ENCODE data around the gene MAPK10.
"Not testable (repeated sequence)": the region's sequence is repeated elsewhere in the genome, so short reads cannot be mapped to it uniquely, and the experiment has no call there.

The MAPK10 gene

DNA sequence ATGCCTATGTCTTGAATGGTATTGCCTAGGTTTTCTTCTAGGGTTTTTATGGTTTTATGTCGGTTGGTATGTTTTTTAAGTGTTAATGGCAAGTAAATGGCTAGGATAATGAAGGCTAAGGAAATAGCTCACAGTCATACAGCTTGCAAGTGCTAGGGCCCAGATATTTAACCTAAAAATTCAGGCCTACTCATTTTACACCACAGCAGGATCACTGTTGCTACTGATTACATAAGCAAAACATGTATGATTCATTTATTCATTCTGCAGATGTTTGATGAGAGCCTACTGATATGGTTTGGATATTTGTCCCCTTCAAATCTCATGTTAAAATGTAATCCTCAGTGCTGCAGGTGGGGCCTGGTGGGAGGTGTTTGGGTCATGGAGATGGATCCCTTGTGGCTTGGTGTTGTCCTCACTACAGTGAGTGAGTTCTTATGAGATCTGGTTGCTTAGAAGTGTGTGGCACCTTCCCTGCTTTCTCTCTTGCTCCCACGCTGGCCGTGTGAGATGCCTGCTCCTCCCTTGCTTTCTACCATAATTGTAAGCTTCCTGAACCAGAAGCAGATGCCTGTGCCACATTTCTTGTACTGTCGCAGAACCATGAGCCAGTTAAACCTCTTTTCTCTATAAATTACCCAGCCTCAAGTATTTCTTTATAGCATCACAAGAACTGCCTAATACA lies 175.5 kb downstream of the MAPK10 start:
- H3K27ac ChIP-seq, result no peak overlapping the region
- TF ChIP-seq ZFX (IDR thresholded peaks at IDR 0.05), result no peak
- TF ChIP-seq, protein P1, sequence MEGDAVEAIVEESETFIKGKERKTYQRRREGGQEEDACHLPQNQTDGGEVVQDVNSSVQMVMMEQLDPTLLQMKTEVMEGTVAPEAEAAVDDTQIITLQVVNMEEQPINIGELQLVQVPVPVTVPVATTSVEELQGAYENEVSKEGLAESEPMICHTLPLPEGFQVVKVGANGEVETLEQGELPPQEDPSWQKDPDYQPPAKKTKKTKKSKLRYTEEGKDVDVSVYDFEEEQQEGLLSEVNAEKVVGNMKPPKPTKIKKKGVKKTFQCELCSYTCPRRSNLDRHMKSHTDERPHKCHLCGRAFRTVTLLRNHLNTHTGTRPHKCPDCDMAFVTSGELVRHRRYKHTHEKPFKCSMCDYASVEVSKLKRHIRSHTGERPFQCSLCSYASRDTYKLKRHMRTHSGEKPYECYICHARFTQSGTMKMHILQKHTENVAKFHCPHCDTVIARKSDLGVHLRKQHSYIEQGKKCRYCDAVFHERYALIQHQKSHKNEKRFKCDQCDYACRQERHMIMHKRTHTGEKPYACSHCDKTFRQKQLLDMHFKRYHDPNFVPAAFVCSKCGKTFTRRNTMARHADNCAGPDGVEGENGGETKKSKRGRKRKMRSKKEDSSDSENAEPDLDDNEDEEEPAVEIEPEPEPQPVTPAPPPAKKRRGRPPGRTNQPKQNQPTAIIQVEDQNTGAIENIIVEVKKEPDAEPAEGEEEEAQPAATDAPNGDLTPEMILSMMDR (conservative IDR thresholded peaks at IDR 0.05), result no peak

DNA sequence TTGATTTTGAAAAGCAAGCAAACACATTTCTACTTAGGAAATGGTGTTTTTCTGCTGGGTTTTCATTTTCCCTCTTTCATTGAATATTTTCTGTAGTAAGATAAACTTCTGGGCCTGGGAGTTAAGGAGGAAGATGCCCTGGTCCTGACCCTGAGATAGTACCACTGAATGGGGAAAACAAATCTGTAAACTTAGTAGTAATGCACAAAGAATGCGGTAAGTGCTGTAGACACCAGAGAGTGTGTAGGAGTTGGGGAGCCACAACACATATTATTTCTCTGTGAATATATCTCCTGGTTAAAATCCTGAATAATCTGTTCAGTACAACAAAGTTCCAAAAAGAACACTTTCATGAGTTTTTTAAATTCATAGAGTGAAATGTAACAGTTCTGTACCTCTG lies 178.3 kb downstream of the MAPK10 start:
- H3K27ac ChIP-seq, result no peak overlapping the region
- TF ChIP-seq, protein P1 (conservative IDR thresholded peaks at IDR 0.05), result no peak
- no peak for TF ChIP-seq ZFX (IDR thresholded peaks at IDR 0.05)

DNA sequence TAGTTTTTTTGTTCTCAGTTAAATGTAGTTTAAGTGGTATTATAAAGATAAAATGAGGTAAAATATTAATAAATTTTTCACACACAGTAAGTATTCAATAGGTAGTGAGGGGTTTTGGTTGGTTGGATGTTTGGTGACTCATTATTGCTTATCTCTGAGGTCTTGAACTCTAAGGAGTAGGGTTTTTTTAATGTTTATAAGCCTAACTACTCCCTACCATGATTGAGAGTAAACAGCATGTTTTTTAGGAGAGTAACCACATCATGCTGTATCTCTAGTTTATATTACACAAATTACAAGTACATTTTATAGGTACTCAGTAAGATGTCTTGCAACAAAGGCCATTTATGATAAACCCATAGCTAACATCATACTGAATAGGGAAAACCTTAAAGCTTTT lies 181.6 kb downstream of the MAPK10 start:
- TF ChIP-seq ZFX (IDR thresholded peaks at IDR 0.05), result no peak
- TF ChIP-seq, protein P1 (conservative IDR thresholded peaks at IDR 0.05), result no peak
- H3K27ac ChIP-seq, result no peak overlapping the region

DNA sequence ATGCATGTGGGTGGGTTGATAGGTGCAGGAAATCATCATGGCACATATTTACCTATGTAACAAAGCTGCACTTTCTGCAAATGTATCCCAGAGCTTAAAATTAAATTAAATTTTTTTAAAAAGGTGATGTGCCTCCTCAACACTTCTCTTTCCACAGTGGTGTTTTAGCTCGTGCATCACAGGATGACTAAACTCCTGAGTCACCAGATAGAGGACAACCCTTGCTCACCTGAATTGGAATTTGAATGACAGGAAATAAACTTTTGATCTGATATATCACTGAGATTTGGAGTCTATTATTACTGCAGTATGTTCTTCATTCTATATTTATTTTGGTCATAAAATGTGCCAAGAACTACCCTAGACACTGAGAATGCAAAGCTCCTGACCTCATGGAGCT lies 185.3 kb downstream of the MAPK10 start:
- TF ChIP-seq ZFX (IDR thresholded peaks at IDR 0.05), result no peak
- TF ChIP-seq, protein P1 (conservative IDR thresholded peaks at IDR 0.05), result no peak
- H3K27ac ChIP-seq, result no peak overlapping the region

DNA sequence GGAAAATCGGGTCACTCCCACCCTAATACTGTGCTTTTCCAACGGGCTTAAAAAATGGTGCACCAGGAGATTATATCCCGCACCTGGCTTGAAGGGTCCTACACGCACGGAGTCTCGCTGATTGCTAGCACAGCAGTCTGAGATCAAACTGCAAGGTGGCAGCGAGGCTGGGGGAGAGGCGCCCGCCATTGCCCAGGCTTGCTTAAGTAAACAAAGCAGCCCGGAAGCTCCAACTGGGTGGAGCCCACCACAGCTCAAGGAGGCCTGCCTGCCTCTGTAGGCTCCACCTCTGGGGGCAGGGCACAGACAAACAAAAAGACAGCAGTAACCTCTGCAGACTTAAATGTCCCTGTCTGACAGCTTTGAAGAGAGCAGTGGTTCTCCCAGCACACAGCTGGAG lies 191.5 kb downstream of the MAPK10 start:
- not testable (repeated sequence) for H3K27ac ChIP-seq

DNA sequence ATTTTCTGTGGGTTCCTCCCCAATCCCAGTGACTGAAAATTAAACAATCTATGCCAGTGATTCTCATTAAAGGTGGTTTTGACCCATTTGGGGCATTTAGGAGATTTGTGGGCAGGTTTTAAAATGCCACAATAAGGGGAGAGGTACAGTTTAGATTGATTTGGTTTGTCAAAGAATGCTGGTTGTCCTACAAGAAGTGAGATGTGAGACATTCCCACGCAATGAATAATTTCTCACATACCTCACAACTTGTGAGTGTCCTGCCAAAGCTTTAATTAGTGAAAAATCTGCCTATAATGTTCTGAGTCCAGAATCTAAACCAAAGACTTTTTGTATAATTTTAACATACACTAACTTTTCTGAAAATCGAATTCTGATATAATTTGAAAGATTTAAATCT lies 199.4 kb downstream of the MAPK10 start:
- TF ChIP-seq ZFX (IDR thresholded peaks at IDR 0.05), result no peak
- TF ChIP-seq, protein P1 (conservative IDR thresholded peaks at IDR 0.05), result no peak
- H3K27ac ChIP-seq, result no peak overlapping the region

DNA sequence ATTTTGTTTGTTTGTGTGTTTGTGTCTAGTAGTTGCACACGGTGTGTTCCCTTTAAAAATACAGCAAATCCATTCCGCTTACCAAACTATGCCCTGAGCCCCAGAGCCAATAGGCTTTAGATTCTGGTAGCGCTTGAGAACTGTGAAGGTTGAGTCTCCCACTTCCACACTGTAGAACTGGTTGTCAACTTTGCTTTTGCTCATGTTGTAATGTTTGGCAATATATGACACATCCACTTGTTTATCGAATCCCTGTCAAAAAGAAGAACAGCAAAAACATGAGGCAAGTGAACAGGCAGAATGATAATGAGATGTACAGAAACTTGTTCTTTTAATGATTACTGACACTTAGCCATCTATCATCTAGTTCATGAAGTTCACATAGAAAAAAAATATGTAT lies 200.6 kb downstream of the MAPK10 start:
- H3K27ac ChIP-seq, result no peak overlapping the region
- no peak for TF ChIP-seq ZFX (IDR thresholded peaks at IDR 0.05)
- TF ChIP-seq, protein P1 (conservative IDR thresholded peaks at IDR 0.05), result no peak

DNA sequence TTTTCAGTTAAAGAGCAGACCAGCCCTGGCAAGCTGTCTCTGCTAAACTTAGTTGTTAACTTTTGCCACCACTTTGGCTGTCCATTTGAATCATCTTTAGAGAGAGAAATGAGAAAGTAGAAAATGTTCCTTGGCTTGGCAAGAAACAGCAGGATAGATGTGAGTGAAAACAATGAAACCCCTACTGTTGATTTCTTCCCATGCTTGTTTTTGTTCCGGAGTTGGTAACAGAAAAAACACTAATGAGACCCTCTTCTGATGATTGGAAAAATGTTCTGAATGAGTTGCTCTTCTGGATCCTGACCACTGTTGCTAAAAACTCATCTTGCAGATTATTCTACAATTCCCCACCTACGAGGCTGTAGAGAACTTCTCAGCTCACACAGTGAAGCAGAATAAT lies 203.3 kb downstream of the MAPK10 start:
- no peak overlapping the region for H3K27ac ChIP-seq
- no peak for TF ChIP-seq ZFX (IDR thresholded peaks at IDR 0.05)
- TF ChIP-seq, protein P1 (conservative IDR thresholded peaks at IDR 0.05), result no peak

Measured in C4-2B (cell line).